WI38 (cell line): ENCODE results near the gene ZNF48.

ENCODE experiments used
- H3K4me3 ChIP-seq: 2 replicates; pipeline ENCODE4 v1.5.1; 2011; ENCODE audit warnings: low read depth, mild to moderate bottlenecking, control low read depth, low read length
- TF ChIP-seq, protein P1 (sequence below): IDR thresholded peaks from 2 replicates; pipeline ENCODE4 v1.5.1; 2012; ENCODE audit warnings: low read depth, mild to moderate bottlenecking, control low read depth, low read length

ZNF48 gene

DNA sequence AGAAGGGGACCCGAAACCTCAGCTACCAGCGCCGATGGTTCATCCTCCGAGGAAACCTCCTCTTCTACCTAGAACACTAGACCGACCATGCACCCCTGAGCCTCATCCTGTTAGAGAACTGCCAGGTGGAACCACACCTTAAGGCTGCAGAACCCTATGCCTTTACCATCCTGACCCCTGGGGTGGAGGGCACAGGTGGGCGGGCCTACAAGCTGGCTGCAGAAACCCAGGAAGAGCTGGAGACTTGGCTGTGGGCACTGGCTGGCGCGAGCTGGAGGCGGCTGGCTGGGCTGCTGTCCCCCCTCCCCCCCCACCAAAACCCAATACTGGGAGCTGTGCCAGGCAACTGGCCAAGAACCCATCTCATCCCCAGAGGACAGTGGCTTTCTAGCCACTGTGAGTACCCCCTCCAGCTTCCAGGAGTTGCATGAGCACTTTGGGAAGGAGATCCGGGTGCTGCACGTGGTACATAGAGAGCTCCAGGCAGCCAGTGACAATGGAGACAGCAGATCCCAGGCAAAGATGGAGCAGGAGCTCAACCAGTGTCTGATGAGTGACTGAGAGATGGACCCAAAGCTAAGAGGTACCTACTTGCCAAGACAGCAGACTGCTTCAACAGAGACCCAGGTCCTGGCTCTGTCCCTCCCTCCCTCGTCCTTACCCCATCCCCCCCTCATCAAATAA is 38.7 kb upstream of the ZNF48 start:
- TF ChIP-seq, protein P1, sequence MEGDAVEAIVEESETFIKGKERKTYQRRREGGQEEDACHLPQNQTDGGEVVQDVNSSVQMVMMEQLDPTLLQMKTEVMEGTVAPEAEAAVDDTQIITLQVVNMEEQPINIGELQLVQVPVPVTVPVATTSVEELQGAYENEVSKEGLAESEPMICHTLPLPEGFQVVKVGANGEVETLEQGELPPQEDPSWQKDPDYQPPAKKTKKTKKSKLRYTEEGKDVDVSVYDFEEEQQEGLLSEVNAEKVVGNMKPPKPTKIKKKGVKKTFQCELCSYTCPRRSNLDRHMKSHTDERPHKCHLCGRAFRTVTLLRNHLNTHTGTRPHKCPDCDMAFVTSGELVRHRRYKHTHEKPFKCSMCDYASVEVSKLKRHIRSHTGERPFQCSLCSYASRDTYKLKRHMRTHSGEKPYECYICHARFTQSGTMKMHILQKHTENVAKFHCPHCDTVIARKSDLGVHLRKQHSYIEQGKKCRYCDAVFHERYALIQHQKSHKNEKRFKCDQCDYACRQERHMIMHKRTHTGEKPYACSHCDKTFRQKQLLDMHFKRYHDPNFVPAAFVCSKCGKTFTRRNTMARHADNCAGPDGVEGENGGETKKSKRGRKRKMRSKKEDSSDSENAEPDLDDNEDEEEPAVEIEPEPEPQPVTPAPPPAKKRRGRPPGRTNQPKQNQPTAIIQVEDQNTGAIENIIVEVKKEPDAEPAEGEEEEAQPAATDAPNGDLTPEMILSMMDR, result no peak
- H3K4me3 ChIP-seq, result no peak overlapping the region

DNA sequence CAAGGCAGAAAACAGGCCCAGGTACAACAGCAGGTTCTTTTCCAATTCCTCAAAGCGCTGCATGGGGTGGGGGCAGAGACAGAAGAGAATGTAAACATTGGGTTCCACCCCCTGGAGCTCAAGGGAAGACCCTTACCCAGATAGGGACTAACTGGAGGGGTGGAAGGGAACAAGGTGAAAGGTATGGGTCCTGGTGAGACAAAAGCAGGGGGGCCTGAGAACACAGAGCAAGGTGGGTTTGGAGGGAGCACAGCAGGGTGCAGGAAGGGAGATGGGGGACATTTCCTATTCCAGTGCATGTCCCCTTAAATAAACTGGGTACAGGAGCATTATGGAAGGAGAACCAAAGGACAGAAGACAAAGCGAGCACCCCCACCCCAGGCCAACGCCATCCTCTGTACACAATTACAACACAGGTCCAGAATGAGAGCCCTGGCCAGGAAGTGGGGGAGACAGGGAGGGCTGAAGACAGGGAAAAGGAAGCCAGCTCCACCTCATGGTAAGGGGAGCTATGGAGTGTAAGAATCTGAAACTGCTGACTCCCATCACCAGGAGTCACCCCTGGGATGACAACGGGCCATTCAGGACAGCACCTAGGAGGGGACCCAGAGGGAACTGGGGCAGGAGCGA is 38.0 kb upstream of the ZNF48 start:
- TF ChIP-seq, protein P1, result no peak
- H3K4me3 ChIP-seq, result no peak overlapping the region

DNA sequence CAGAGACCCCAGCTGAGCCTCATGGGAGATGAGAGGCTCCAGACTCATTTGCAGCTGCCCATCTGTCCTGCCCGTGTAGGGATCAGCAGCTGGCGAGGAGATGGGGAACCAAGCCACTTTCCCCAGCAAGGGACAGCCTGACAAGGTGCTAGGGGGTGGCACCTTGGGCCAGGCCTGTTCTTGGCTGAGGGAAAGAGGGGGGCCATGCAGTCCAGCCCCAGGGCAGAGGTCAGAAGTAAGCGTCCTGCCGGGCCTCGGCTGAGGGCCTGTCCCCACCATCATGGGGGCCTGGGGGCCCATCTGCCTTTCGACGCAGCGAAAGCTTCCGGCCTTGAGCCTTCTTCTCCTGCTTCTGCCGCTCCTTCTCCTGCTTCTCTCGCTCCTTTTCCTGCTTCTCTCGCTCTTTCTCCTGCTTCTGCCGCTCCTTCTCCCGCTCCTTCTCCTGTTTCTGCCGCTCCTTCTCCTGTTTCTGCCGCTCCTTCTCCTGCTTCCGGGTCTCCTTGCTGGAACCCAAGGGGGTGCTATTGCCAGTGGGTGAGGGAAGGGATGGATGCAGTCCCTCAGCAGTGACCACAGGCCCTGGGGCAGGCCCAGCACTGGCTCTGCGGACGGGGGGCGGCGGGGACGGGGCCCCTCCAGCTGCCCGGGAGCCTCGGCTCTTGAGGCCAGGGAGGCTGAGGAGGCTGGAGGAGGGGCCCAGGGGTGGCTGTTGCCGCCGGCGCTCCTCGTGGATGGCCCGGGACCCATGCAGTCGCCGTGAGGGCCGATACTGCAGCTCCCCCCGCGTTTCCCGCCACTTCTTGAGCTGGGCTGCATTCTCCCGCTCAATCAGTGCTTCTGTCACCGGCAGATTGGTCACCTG is 37.3 kb upstream of the ZNF48 start:
- TF ChIP-seq, protein P1, result no peak
- no peak overlapping the region for H3K4me3 ChIP-seq

DNA sequence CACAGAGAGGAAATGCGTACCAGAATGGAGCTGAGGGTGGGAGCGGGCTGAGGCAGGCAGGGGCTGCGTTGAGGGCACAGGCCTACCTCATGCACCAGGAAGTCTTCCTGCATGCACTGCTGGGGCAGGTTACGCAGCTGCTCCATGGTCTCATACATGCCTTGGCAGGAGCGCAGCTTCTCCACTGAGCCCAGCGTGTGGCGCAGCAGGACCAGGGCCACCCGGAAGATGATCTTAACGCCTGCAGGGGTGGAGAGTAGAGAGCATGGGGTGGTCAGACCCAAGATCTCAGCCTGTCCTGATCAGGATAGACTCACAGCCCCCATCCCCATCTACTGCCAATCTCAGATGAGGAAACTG is 36.7 kb upstream of the ZNF48 start:
- H3K4me3 ChIP-seq, result no peak overlapping the region
- TF ChIP-seq, protein P1, result no peak

DNA sequence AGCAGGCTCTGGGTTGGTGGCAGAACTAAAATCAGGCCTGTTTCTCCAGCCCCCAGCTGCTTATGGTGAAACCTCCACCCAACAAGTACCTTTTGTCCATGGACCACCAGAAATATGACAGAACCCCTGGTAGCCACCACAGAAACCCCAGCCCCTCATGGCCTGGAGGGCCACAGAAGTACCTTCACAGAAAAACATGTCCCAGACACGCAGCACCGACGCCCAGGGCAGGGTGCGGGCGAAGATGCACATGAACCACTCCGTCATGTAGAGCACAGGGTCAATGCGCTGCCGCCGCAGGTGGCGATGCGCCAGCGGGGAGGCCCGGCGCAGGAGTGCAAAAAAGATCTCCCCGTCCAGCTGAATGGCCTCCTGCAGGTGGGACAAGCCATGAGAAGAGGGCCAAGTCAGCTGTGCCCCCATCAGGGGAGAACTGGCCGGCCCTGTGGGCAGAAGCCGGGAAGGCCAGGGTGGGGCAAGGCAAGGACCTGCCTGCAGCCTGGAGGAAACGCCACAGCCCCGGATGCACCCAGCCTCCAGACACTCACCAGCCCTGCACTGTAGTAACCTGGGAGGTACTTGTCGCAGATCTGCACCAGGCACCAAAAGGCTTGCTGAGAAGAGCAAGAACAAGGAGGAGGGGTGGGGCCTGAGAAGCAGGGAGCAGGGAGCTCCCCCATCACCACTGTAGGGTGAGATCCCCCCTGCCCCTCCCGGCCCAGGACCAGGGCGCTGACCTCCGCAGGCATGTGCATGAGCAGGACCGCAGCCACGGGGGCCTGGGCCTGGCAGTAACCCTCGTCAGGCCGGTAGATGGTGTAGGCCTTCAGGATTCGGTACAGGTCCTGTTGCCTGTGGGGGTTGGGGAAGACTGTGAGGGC is 36.0 kb upstream of the ZNF48 start:
- TF ChIP-seq, protein P1, result no peak

DNA sequence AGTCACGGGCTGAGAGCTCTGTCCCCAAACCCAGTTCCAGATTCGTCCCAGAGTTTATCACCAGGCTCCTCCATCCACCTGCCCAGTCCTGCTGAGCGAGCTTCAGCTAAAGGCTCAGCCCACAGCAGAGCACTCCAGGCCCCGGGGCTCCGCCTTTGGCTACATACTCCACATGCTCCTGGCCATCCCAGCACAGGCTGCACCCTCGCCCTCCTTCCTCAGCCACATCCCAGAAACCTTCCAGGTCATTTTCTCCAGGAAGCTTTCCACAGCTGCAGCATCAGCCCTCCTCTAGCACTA is 35.4 kb upstream of the ZNF48 start:
- no peak overlapping the region for H3K4me3 ChIP-seq
- TF ChIP-seq, protein P1, result no peak

More for the DNA sequence above, 36.0 kb upstream of the ZNF48 start:
- H3K4me3 ChIP-seq, result no peak overlapping the region
